Measurements from ENCODE around the gene MPC1. TPM values are rescaled to one million over a fixed set of nuclear protein-coding genes. Genes with fewer than 3 reads are reported as not detected.
"Not testable (repeated sequence)": the region's sequence is repeated elsewhere in the genome, so short reads cannot be mapped to it uniquely, and the experiment has no call there.

Gene MPC1
- total and polyA plus RNA-seq, 2 experiments from 2014 or later, result 15.5 to 39.4 TPM

- no peaks in the 10 kb centered on the region for H3F3A ChIP-seq (replicated peaks; ENCODE audit: low read depth)
- H3K4me2 ChIP-seq, result no peak overlapping the region
- peaks cover 17% of the 10 kb centered on the region for H3K4me1 ChIP-seq (ENCODE audit: insufficient read depth)
- no peaks in the 10 kb centered on the region for H3K27me3 ChIP-seq (ENCODE audit: insufficient read depth)
- ATAC-seq, result no peak
- Mint-ChIP-seq H3K27me3 (ENCODE audit: insufficient read depth, low read depth, poor library complexity) (peaks cover 5% of the 10 kb centered on the region), H3K9me3 (no peaks in the 10 kb centered on the region; the same call in 2 of the 3 replicates), H3K4me3 (no peak overlapping the region), H3K4me1 (peaks cover 13% of the 10 kb centered on the region), H3K36me3 (ENCODE audit: low read depth) (no peaks in the 10 kb centered on the region), H3K27ac (no peak overlapping the region)
- no peak overlapping the region for H2AFZ ChIP-seq
- 0 out of 2 replicates have a peak, but pooled peaks cover 3% of the 10 kb centered on the region for H3K9me2 ChIP-seq (ENCODE audit: insufficient read depth)
- DNase-seq (ENCODE audit: low spot score), result no peak
- no peaks in the 10 kb centered on the region for H3K79me2 ChIP-seq (replicated peaks; ENCODE audit: insufficient read depth)
- TF ChIP-seq STAT1 (IDR thresholded peaks at IDR 0.05; ENCODE audit: unreplicated experiment), result no peak
- no peak overlapping the region for H3K4me3 ChIP-seq
- H3K27ac ChIP-seq (ENCODE audit: low read depth), result no peak overlapping the region
- no peaks in the 10 kb centered on the region for H4K20me1 ChIP-seq (replicated peaks; ENCODE audit: insufficient read depth)
- H3K36me3 ChIP-seq (ENCODE audit: insufficient read depth), result no peaks in the 10 kb centered on the region
Measured at GRCh38 chr6:166348305-166348949, 34.3 kb downstream of the MPC1 start.

DNA sequence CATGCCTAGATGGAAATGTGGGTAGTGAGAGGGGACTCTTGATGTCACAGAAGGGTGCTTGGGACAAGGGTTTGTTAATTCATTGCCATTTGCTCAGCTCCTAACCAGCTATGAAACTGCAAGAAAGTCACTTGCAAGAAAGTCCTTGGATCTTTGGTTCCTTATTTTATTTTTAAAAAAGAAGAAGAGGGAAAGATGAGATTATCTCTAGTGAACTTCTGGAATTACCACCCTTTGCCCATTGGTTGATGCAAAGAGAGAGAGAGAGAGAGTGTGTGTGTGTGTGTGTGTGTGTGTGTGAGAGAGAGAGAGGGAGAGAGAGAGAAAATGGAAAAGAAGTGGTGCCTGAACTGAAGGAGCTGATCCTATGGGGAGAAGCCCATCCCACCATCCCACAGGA lies 35.8 kb downstream of the MPC1 start:
- H2AFZ ChIP-seq, result no peak overlapping the region
- H3K9me2 ChIP-seq (ENCODE audit: insufficient read depth), result 0 out of 2 replicates have a peak, but pooled peaks cover 3% of the 10 kb centered on the region
- no peak for TF ChIP-seq STAT1 (IDR thresholded peaks at IDR 0.05; ENCODE audit: unreplicated experiment)
- TF ChIP-seq ETS1 (IDR thresholded peaks at IDR 0.05), result no peak
- no peak for TF ChIP-seq EZH2 (IDR thresholded peaks at IDR 0.05; ENCODE audit: low read depth, unreplicated experiment)
- no peak for TF ChIP-seq EZH2phosphoT487 (IDR thresholded peaks at IDR 0.05; ENCODE audit: unreplicated experiment)
- TF ChIP-seq NANOG (IDR thresholded peaks at IDR 0.05; ENCODE audit: borderline replicate concordance), result no peak
- no peak for TF ChIP-seq CREB1 (CRISPR knock-in tag; IDR thresholded peaks at IDR 0.05; ENCODE audit: low read depth)
- TF ChIP-seq POLR2AphosphoS5 (IDR thresholded peaks at IDR 0.05; ENCODE audit: low read depth), result no peak
- TF ChIP-seq ZNF114 (CRISPR knock-in tag; IDR thresholded peaks at IDR 0.05), result no peak
- TF ChIP-seq JUNB (IDR thresholded peaks at IDR 0.05; ENCODE audit: unreplicated experiment), result no peak
- peaks cover 13% of the 10 kb centered on the region for H3K79me2 ChIP-seq (replicated peaks; ENCODE audit: insufficient read depth)
- DNase-seq (ENCODE audit: low spot score), result no peak
- no peaks in the 10 kb centered on the region for H3F3A ChIP-seq (replicated peaks; ENCODE audit: low read depth)
- no peaks in the 10 kb centered on the region for H3K36me3 ChIP-seq (ENCODE audit: insufficient read depth)
- H3K9me3 Mint-ChIP-seq, result no peaks in the 10 kb centered on the region; the same call in 2 of the 3 replicates
- no peak overlapping the region for H3K27ac ChIP-seq (ENCODE audit: low read depth)
- no peak overlapping the region for H3K27ac Mint-ChIP-seq
- peaks cover 5% of the 10 kb centered on the region for H3K27me3 Mint-ChIP-seq (ENCODE audit: insufficient read depth, low read depth, poor library complexity)
- H3K4me3 Mint-ChIP-seq, result no peak overlapping the region
- ATAC-seq, result no peak
- H4K20me1 ChIP-seq (replicated peaks; ENCODE audit: insufficient read depth), result 0 out of 2 replicates have a peak, but pooled peaks cover under 1% of the 10 kb centered on the region
- no peak overlapping the region for H3K4me3 ChIP-seq
- peaks cover 12% of the 10 kb centered on the region for H3K4me1 ChIP-seq (ENCODE audit: insufficient read depth)
- H3K27me3 ChIP-seq (ENCODE audit: insufficient read depth), result no peaks in the 10 kb centered on the region
- H3K36me3 Mint-ChIP-seq (ENCODE audit: low read depth), result no peaks in the 10 kb centered on the region; the same call in 2 of the 3 replicates
- peaks cover 12% of the 10 kb centered on the region for H3K4me1 Mint-ChIP-seq
- no peak overlapping the region for H3K4me2 ChIP-seq

DNA sequence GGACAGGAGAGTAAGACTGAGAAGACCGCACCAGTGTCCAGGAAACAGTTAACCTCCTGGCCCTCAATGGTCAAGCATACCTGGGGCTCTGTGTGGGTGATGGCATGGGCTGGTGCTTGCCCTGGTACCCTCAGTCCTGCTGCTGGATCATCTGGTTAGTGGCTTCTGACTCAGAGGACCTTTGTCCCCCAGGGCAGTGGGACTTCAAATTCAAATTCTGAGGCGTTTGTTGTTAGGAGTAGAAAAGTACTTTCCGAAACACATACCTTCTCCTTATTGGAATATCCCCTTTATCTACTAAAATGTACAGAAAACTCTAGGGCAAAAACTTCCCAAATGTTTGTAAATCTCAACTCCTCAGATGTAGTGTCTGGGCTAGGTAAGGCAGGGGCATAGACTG lies 36.3 kb downstream of the MPC1 start:
- H3K9me3 Mint-ChIP-seq, result no peaks in the 10 kb centered on the region; the same call in 2 of the 3 replicates
- H3K79me2 ChIP-seq (replicated peaks; ENCODE audit: insufficient read depth), result peaks cover 18% of the 10 kb centered on the region

GRCh38 chr6:166345672-166346071 lies 37.1 kb downstream of the MPC1 start:
- H2AFZ ChIP-seq; H3K36me3 Mint-ChIP-seq (ENCODE audit: low read depth); H3K27me3 ChIP-seq (ENCODE audit: insufficient read depth); H3K27ac Mint-ChIP-seq; H3F3A ChIP-seq (replicated peaks; ENCODE audit: low read depth); ATAC-seq; H3K4me3 Mint-ChIP-seq; H3K9me3 Mint-ChIP-seq; H3K27ac ChIP-seq (ENCODE audit: low read depth); H3K9me2 ChIP-seq (ENCODE audit: insufficient read depth); H3K36me3 ChIP-seq (ENCODE audit: insufficient read depth); H3K4me3 ChIP-seq; DNase-seq (ENCODE audit: low spot score); H3K27me3 Mint-ChIP-seq (ENCODE audit: insufficient read depth, low read depth, poor library complexity); H3K4me2 ChIP-seq: not testable (repeated sequence)
- peaks cover 26% of the 10 kb centered on the region for H3K79me2 ChIP-seq (replicated peaks; ENCODE audit: insufficient read depth)
- H4K20me1 ChIP-seq (replicated peaks; ENCODE audit: insufficient read depth), result peaks cover 13% of the 10 kb centered on the region
- H3K4me1 ChIP-seq (ENCODE audit: insufficient read depth), result peaks cover 17% of the 10 kb centered on the region
- peaks cover 15% of the 10 kb centered on the region for H3K4me1 Mint-ChIP-seq

More for the DNA sequence above, 36.3 kb downstream of the MPC1 start:
- H3K27ac Mint-ChIP-seq, result no peak overlapping the region
- Histone ChIP-seq H3K27me3 (ENCODE audit: insufficient read depth) (no peaks in the 10 kb centered on the region), H3K9me2 (ENCODE audit: insufficient read depth) (0 out of 2 replicates have a peak, but pooled peaks cover 3% of the 10 kb centered on the region), H4K20me1 (replicated peaks; ENCODE audit: insufficient read depth) (peaks cover 5% of the 10 kb centered on the region), H3K4me3 (no peak overlapping the region), H3K27ac (ENCODE audit: low read depth) (no peak overlapping the region), H3K36me3 (ENCODE audit: insufficient read depth) (no peaks in the 10 kb centered on the region), H3K4me1 (ENCODE audit: insufficient read depth) (peaks cover 11% of the 10 kb centered on the region), H3F3A (replicated peaks; ENCODE audit: low read depth) (no peaks in the 10 kb centered on the region), H2AFZ (no peak overlapping the region), H3K4me2 (no peak overlapping the region)
- DNase-seq (ENCODE audit: low spot score), result no peak
- peaks cover 7% of the 10 kb centered on the region for H3K27me3 Mint-ChIP-seq (ENCODE audit: insufficient read depth, low read depth, poor library complexity)
- no peak for TF ChIP-seq ZNF114 (CRISPR knock-in tag; IDR thresholded peaks at IDR 0.05)
- no peak for TF ChIP-seq POLR2AphosphoS5 (IDR thresholded peaks at IDR 0.05; ENCODE audit: low read depth)
- TF ChIP-seq CREB1 (CRISPR knock-in tag; IDR thresholded peaks at IDR 0.05; ENCODE audit: low read depth), result no peak
- TF ChIP-seq EZH2 (IDR thresholded peaks at IDR 0.05; ENCODE audit: low read depth, unreplicated experiment), result no peak
- TF ChIP-seq NANOG (IDR thresholded peaks at IDR 0.05; ENCODE audit: borderline replicate concordance), result no peak
- no peak overlapping the region for H3K4me3 Mint-ChIP-seq
- ATAC-seq, result no peak
- H3K36me3 Mint-ChIP-seq (ENCODE audit: low read depth), result no peaks in the 10 kb centered on the region; the same call in 2 of the 3 replicates
- H3K4me1 Mint-ChIP-seq, result peaks cover 13% of the 10 kb centered on the region

Measured in GM23338 (cell line).